ENCODE data around the gene TNNI3. TPM values are rescaled to one million over a fixed set of nuclear protein-coding genes. Genes with fewer than 3 reads are reported as not detected.

Gene TNNI3
- total RNA-seq, 1 donor from 2014 or later: 0.40 TPM

- no peak for DNase-seq (ENCODE audit: low read depth)
- peak within 1 kb of the TSS; percentile 72 for H3K4me3 ChIP-seq (ENCODE audit: low read depth, low read length)
- no peak for TF ChIP-seq CTCF (conservative IDR thresholded peaks at IDR 0.05; ENCODE audit: low read depth, low read length)
Observed at GRCh38 chr19:55116859-55117662, 40.5 kb downstream of the TNNI3 start, which contains the start of gene PPP1R12C. TSS of gene PPP1R12C (minus strand) at chr19:55117637. CDS start at chr19:55117543, 94 bp downstream.

- no peak for TF ChIP-seq CTCF (conservative IDR thresholded peaks at IDR 0.05; ENCODE audit: low read depth, low read length)
- DNase-seq (ENCODE audit: low read depth): no peak
- H3K4me3 ChIP-seq (ENCODE audit: low read depth, low read length): peak overlapping the region; percentile 72
Observed at GRCh38 chr19:55116232-55116858, 41.2 kb downstream of the TNNI3 start.

- peak overlapping the region; percentile 72 for H3K4me3 ChIP-seq (ENCODE audit: low read depth, low read length)
- no peak for TF ChIP-seq CTCF (conservative IDR thresholded peaks at IDR 0.05; ENCODE audit: low read depth, low read length)
- no peak for DNase-seq (ENCODE audit: low read depth)
Observed at GRCh38 chr19:55115446-55116065, 42.0 kb downstream of the TNNI3 start.

GRCh38 chr19:55114566-55115145 is 42.9 kb downstream of the TNNI3 start:
- H3K4me3 ChIP-seq (ENCODE audit: low read depth, low read length): no peak overlapping the region
- TF ChIP-seq CTCF (conservative IDR thresholded peaks at IDR 0.05; ENCODE audit: low read depth, low read length): no peak
- DNase-seq (ENCODE audit: low read depth): no peak

- no peak for TF ChIP-seq CTCF (conservative IDR thresholded peaks at IDR 0.05; ENCODE audit: low read depth, low read length)
- DNase-seq (ENCODE audit: low read depth): peak; percentile 62
- H3K4me3 ChIP-seq (ENCODE audit: low read depth, low read length): no peak overlapping the region
Observed at GRCh38 chr19:55113570-55114039, 43.9 kb downstream of the TNNI3 start.

- peak; percentile 20 for TF ChIP-seq CTCF (conservative IDR thresholded peaks at IDR 0.05; ENCODE audit: low read depth, low read length)
- H3K4me3 ChIP-seq (ENCODE audit: low read depth, low read length): no peak overlapping the region
- no peak for DNase-seq (ENCODE audit: low read depth)
Observed at GRCh38 chr19:55112777-55113569, 44.6 kb downstream of the TNNI3 start.

Data from epithelial cell of proximal tubule (primary cell).